OCI-LY7 (cell line): Measurements from ENCODE around the gene DPP10. TPM values are rescaled to one million over a fixed set of nuclear protein-coding genes. Genes with fewer than 3 reads are reported as not detected.

Experiments used
- BruUV-seq: library from RNA; stranded (reverse); fragments of 400-500 nt; replicated peaks from 2 replicates; lab custom pipeline; 2021; lab: Mats Ljungman, UMichigan
- CTCF ChIA-PET: fragments of 300-600 bp; sonication (Branson Sonifier 250); formaldehyde crosslinking; loops from one replicate; lab custom pipeline; 2022; ENCODE audit warnings: antibody characterized with exemption; ENCODE audit not compliant: unreplicated experiment; lab: Charles Lee
- POLR2A ChIA-PET: fragments of 300-600 bp; sonication (Branson Sonifier 250); formaldehyde crosslinking; loops from one replicate; lab custom pipeline; 2022; ENCODE audit warnings: antibody characterized with exemption; lab: Charles Lee
- DNase-seq: peaks from one replicate; pipeline ENCODE4 v3.0.0-alpha.2; 2015; ENCODE audit warnings: low spot score
- H2AFZ ChIP-seq: fragments of 200-600 bp; sonication (generic), shearing (Covaris generic); 2 replicates; pipeline ENCODE4 v1.6.1; 2014; ENCODE audit warnings: mild to moderate bottlenecking, antibody characterized with exemption, low read length, moderate library complexity
- H3K27ac ChIP-seq: fragments of 200-600 bp; sonication (generic); 2 replicates; pipeline ENCODE4 v1.5.1; 2014; ENCODE audit warnings: mixed run types, low read depth, mild to moderate bottlenecking, moderate library complexity, low read length, inconsistent platforms; ENCODE audit not compliant: poor library complexity, severe bottlenecking
- H3K36me3 ChIP-seq: fragments of 200-600 bp; sonication (generic); 2 replicates; pipeline ENCODE4 v1.6.1; 2014; ENCODE audit warnings: mild to moderate bottlenecking, antibody characterized with exemption, low read length, moderate library complexity, mixed read lengths; ENCODE audit not compliant: insufficient read depth
- H3K4me1 ChIP-seq: fragments of 200-600 bp; sonication (generic); 2 replicates; pipeline ENCODE4 v1.5.1; 2014; ENCODE audit warnings: mild to moderate bottlenecking, low read length; ENCODE audit not compliant: insufficient read depth, poor library complexity, severe bottlenecking
- H3K4me2 ChIP-seq: fragments of 200-600 bp; sonication (generic); 2 replicates; pipeline ENCODE4 v1.6.1; 2014; ENCODE audit warnings: mild to moderate bottlenecking, low read length
- H3K4me3 ChIP-seq: fragments of 200-600 bp; sonication (generic); 2 replicates; pipeline ENCODE4 v1.5.1; 2014; ENCODE audit warnings: mild to moderate bottlenecking, low read depth, low read length; ENCODE audit not compliant: poor library complexity, severe bottlenecking
- H3K79me2 ChIP-seq: fragments of 200-600 bp; sonication (generic); 2 replicates; pipeline ENCODE4 v1.6.1; 2016; ENCODE audit warnings: low read depth, mild to moderate bottlenecking, low read length, moderate library complexity, mixed read lengths; ENCODE audit not compliant: insufficient read depth
- H3K9me2 ChIP-seq: fragments of 200-600 bp; sonication (generic); 2 replicates; pipeline ENCODE4 v1.6.1; 2016; ENCODE audit warnings: mild to moderate bottlenecking, low read length, mixed read lengths; ENCODE audit not compliant: insufficient read depth
- H3K9me3 ChIP-seq: fragments of 200-600 bp; sonication (generic); 2 replicates; pipeline ENCODE4 v1.6.1; 2014; ENCODE audit warnings: mild to moderate bottlenecking, mixed run types, low read length, mixed read lengths
- H4K20me1 ChIP-seq: fragments of 200-600 bp; sonication (generic); 2 replicates; pipeline ENCODE4 v1.6.1; 2014; ENCODE audit warnings: mild to moderate bottlenecking, antibody characterized with exemption, low read length, moderate library complexity, mixed read lengths; ENCODE audit not compliant: insufficient read depth
- CTCF ChIP-seq: fragments of 200-600 bp; sonication (generic); conservative IDR thresholded peaks from 2 replicates; pipeline ENCODE4 v1.5.1; 2014; ENCODE audit warnings: mild to moderate bottlenecking, antibody characterized with exemption, low read length, moderate library complexity, mixed read lengths
- EZH2phosphoT487 ChIP-seq: fragments of 200-600 bp; sonication (generic); IDR thresholded peaks from 2 replicates; pipeline ENCODE4 v1.6.1; 2018; ENCODE audit warnings: low read depth, borderline replicate concordance, mild to moderate bottlenecking, mixed run types, antibody characterized with exemption, low read length, moderate library complexity, mixed read lengths
- intact Hi-C: fragments of 100-400 bp; cut with micrococcal nuclease; formaldehyde crosslinking; loops from one replicate; pipeline ENCODE4 v1.10.0; 2022; ENCODE audit not compliant: unreplicated experiment
- total RNA-seq, 2 experiments: library from RNA; depleted of rRNA in 1 of 2; stranded (reverse); fragments of >200 nt in 1 of 2; shearing (Covaris generic) in 1 of 2; gene quantifications; 2 replicates each; pipeline ENCODE4 v1.2.3, GENCODE V29; 2014 to 2022

DPP10 gene
- total RNA-seq, 2 experiments from 2014 or later, result not detected

- POLR2A ChIA-PET, result interaction anchor here (0.6 kb wide), 2 partner anchors 117 to 945 kb away, joined by 3 read pairs; no protein-coding TSS in a partner anchor
These were observed 954.1 kb downstream of the DPP10 start for GRCh38 chr2:115396579-115396978.

GRCh38 chr2:115400940-115401339 lies 958.5 kb downstream of the DPP10 start:
- H3K79me2 ChIP-seq, result no peaks in the 10 kb centered on the region
- no peaks in the 10 kb centered on the region for H3K9me2 ChIP-seq
- ChIA-PET CTCF (no interaction called here), POLR2A (no interaction called here)
- H3K27ac ChIP-seq, result no peak overlapping the region
- no peak overlapping the region for H3K4me2 ChIP-seq
- H4K20me1 ChIP-seq, result no peaks in the 10 kb centered on the region
- DNase-seq, result no peak
- no TSS peak for BruUV-seq
- no peaks in the 10 kb centered on the region for H3K4me1 ChIP-seq
- H3K9me3 ChIP-seq, result no peaks in the 10 kb centered on the region
- H3K36me3 ChIP-seq, result no peaks in the 10 kb centered on the region
- TF ChIP-seq EZH2phosphoT487 (no peak), CTCF (no peak)
- no peak overlapping the region for H3K4me3 ChIP-seq
- no peak overlapping the region for H2AFZ ChIP-seq
- intact Hi-C loops, result no loop called here

More at GRCh38 chr2:115396579-115396978, 954.1 kb downstream of the DPP10 start:
- TF ChIP-seq EZH2phosphoT487 (no peak), CTCF (no peak)
- Histone ChIP-seq H3K4me1 (no peaks in the 10 kb centered on the region), H3K9me3 (no peaks in the 10 kb centered on the region), H3K27ac (no peak overlapping the region), H3K4me2 (no peak overlapping the region), H2AFZ (no peak overlapping the region), H4K20me1 (no peaks in the 10 kb centered on the region), H3K4me3 (no peak overlapping the region), H3K79me2 (no peaks in the 10 kb centered on the region), H3K9me2 (no peaks in the 10 kb centered on the region), H3K36me3 (no peaks in the 10 kb centered on the region)
- no TSS peak for BruUV-seq
- CTCF ChIA-PET, result no interaction called here
- intact Hi-C loops, result no loop called here
- DNase-seq, result no peak

- POLR2A ChIA-PET, result no interaction called here
- H2AFZ ChIP-seq, result no peak overlapping the region
- CTCF ChIA-PET, result no interaction called here
- no peaks in the 10 kb centered on the region for H3K9me3 ChIP-seq
- H4K20me1 ChIP-seq, result no peaks in the 10 kb centered on the region
- H3K36me3 ChIP-seq, result no peaks in the 10 kb centered on the region
- no peaks in the 10 kb centered on the region for H3K4me1 ChIP-seq
- BruUV-seq, result no TSS peak
- no peak overlapping the region for H3K4me3 ChIP-seq
- H3K9me2 ChIP-seq, result no peaks in the 10 kb centered on the region
- no peaks in the 10 kb centered on the region for H3K79me2 ChIP-seq
- TF ChIP-seq EZH2phosphoT487 (no peak), CTCF (no peak)
- no peak overlapping the region for H3K4me2 ChIP-seq
- no peak overlapping the region for H3K27ac ChIP-seq
- DNase-seq, result no peak
- intact Hi-C loops, result no loop called here
These were observed 970.1 kb downstream of the DPP10 start for GRCh38 chr2:115412501-115412900.
